SK-N-MC (cell line): Measurements from ENCODE around the gene COL17A1.

Experiments used
- EZH2 ChIP-seq: fragments of 200-600 bp; sonication (generic); IDR thresholded peaks from one replicate; pipeline ENCODE4 v1.6.1; 2017; ENCODE audit warnings: antibody characterized with exemption
- POLR2AphosphoS5 ChIP-seq: IDR thresholded peaks from 2 replicates; pipeline ENCODE4 v1.6.1; 2012; ENCODE audit warnings: mild to moderate bottlenecking, low read depth, low read length, borderline replicate concordance

- TF ChIP-seq POLR2AphosphoS5 (no peak), EZH2 (no peak)
These were observed 4.9 kb upstream of the COL17A1 start for GRCh38 chr10:104090611-104091010.
